ENCODE data around the gene GPR37L1.

- TF ChIP-seq CTCF (IDR thresholded peaks at IDR 0.05) (no peak), POLR2A (IDR thresholded peaks at IDR 0.05) (no peak), POLR2AphosphoS5 (IDR thresholded peaks at IDR 0.05) (no peak)
These were observed 28.3 kb downstream of the GPR37L1 start for GRCh38 chr1:202151045-202151444.
